C4-2B (cell line): ENCODE results near the gene CDC42BPG.

Experiments used
- H3K27ac ChIP-seq: fragments of 450-650 bp; 2 replicates; pipeline ENCODE4 v1.5.1; 2017
- CTCF ChIP-seq: fragments of 450-650 bp; conservative IDR thresholded peaks from 2 replicates; pipeline ENCODE4 v1.5.1; 2017; ENCODE audit warnings: mild to moderate bottlenecking
- ZFX ChIP-seq: fragments of 450-650 bp; IDR thresholded peaks from 2 replicates; pipeline ENCODE4 v1.6.1; 2017

Gene CDC42BPG

GRCh38 chr11:64861227-64861975 lies 16.9 kb upstream of the CDC42BPG start:
- H3K27ac ChIP-seq: no peak overlapping the region
- no peak for TF ChIP-seq ZFX
- TF ChIP-seq CTCF: no peak

GRCh38 chr11:64859542-64860414 lies 15.3 kb upstream of the CDC42BPG start:
- no peak overlapping the region for H3K27ac ChIP-seq
- no peak for TF ChIP-seq CTCF
- TF ChIP-seq ZFX: no peak

- no peak overlapping the region for H3K27ac ChIP-seq
- no peak for TF ChIP-seq ZFX
- TF ChIP-seq CTCF: no peak
These were observed 14.2 kb upstream of the CDC42BPG start for GRCh38 chr11:64858467-64859263.

- no peak overlapping the region for H3K27ac ChIP-seq
- no peak for TF ChIP-seq ZFX
- TF ChIP-seq CTCF: no peak
These were observed 13.0 kb upstream of the CDC42BPG start for GRCh38 chr11:64857485-64857884.

GRCh38 chr11:64856382-64857227 lies 12.2 kb upstream of the CDC42BPG start:
- no peak overlapping the region for H3K27ac ChIP-seq
- TF ChIP-seq ZFX (no peak), CTCF (no peak)

GRCh38 chr11:64855596-64856304 lies 11.3 kb upstream of the CDC42BPG start:
- no peak overlapping the region for H3K27ac ChIP-seq
- TF ChIP-seq CTCF: no peak
- TF ChIP-seq ZFX: no peak
